Activated CD4-positive, alpha-beta memory T cell treated with anti-CD3 and anti-CD28 coated beads, Interleukin-2, amount 10 ng/mL, durations not matched to agents 7 days and 5 days (primary cell): Measurements from ENCODE around the gene NR3C1. TPM values are rescaled to one million over a fixed set of nuclear protein-coding genes. Genes with fewer than 3 reads are reported as not detected.

Experiments
- CTCF ChIA-PET: fragments of 350-600 bp; sonication (Branson Sonifier 250); formaldehyde crosslinking; loops from one replicate; lab custom pipeline; 2021; ENCODE audit warnings: antibody characterized with exemption, inconsistent platforms; lab: Charles Lee
- POLR2A ChIA-PET: fragments of 350-600 bp; sonication (Branson Sonifier 250); formaldehyde crosslinking; loops from one replicate; lab custom pipeline; 2021; ENCODE audit warnings: antibody characterized with exemption; lab: Charles Lee
- DNase-seq: peaks from one replicate; pipeline ENCODE4 v3.0.0-alpha.2; 2020
- H3K27ac Mint-ChIP-seq: one replicate; pipeline ENCODE4 v1.8.0; 2021; ENCODE audit warnings: mild to moderate bottlenecking, mixed read lengths
- H3K27me3 Mint-ChIP-seq: one replicate; pipeline ENCODE4 v1.8.0; 2021; ENCODE audit warnings: mixed read lengths
- H3K36me3 Mint-ChIP-seq: one replicate; pipeline ENCODE4 v1.8.0; 2021; ENCODE audit warnings: low read depth, mixed read lengths
- H3K4me1 Mint-ChIP-seq: one replicate; pipeline ENCODE4 v1.8.0; 2021; ENCODE audit warnings: mixed read lengths
- H3K4me3 Mint-ChIP-seq: one replicate; pipeline ENCODE4 v1.8.0; 2021; ENCODE audit warnings: mild to moderate bottlenecking, mixed read lengths
- H3K9me3 Mint-ChIP-seq: one replicate; pipeline ENCODE4 v1.8.0; 2021; ENCODE audit warnings: mixed read lengths
- total RNA-seq, 2 experiments: library from RNA; stranded (reverse); gene quantifications; one replicate each; pipeline ENCODE4 v1.2.3, GENCODE V29; 2021

Gene NR3C1
- total RNA-seq, 2 experiments from 2014 or later = 79.3 to 81.6 TPM

DNA sequence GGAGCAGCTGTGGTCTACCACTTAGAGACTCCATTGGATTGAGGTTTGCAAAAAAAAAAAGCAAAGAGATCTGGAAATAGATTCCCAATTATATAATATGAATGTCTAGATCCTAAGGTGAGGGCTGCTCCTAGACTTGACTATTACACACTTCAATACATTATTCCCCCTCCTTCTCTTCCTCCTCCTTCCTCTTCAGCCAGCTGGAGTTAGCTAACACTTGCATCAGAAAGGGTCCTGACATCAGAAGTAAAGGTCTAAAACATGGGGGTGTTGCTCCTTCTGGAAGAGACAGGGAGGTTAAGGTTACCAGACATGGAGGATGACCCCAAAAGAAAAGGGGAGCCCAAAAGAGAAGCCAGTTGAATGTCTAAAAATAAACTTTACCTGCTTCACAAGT lies 12.9 kb upstream of the NR3C1 start:
- H3K4me3 Mint-ChIP-seq = no peak overlapping the region
- ChIA-PET CTCF (no interaction called here), POLR2A (interaction anchor here (1.2 to 1.7 kb wide), 3 partner anchors 11 to 18 kb away, joined by 3 to 4 read pairs (median 4); no protein-coding TSS in a partner anchor)
- H3K27me3 Mint-ChIP-seq = no peaks in the 10 kb centered on the region
- H3K27ac Mint-ChIP-seq = no peak overlapping the region
- H3K4me1 Mint-ChIP-seq = peaks cover 39% of the 10 kb centered on the region
- DNase-seq = no peak
- no peaks in the 10 kb centered on the region for H3K36me3 Mint-ChIP-seq
- no peaks in the 10 kb centered on the region for H3K9me3 Mint-ChIP-seq

DNA sequence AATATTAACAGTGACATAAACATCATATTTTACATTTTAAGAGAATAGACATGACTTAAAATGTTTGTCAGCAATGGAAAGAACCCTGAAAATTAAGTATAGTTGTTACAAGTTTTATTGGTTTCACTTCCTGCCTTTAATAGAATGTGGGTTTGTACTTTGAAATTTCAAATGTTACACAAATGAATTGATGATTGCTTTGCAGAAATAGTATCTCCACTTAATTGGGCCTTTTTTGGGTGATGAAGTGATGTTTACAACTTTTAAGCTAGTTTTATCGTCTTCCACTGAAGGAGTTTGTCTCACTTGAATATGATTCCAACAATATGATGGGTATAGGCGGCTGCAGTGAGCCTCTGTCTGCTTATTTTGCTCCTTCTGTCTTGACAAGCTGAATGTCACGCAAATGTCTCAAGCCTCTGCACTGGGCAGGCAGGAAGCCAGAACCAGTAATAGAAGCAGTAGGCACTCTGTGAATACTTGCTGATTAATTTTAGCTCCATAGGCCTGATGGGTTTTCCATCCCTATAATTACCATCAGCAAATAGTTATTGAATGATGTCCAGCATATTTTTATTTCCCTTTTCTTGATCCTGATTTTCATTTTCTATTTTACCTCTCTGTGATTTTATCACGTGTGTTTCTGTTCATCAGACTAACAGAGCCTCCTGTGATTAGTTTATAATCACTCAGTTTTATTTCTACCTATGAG lies 10.6 kb upstream of the NR3C1 start:
- H3K27me3 Mint-ChIP-seq = no peaks in the 10 kb centered on the region
- peak overlapping the region; percentile 65 for H3K27ac Mint-ChIP-seq
- H3K4me3 Mint-ChIP-seq = peak overlapping the region; percentile 2
- ChIA-PET CTCF (interaction anchor here (0.9 to 1.5 kb wide), 4 partner anchors 11 to 414 kb away, joined by 3 to 5 read pairs (median 4); partner anchors contain the start of gene NR3C1), POLR2A (interaction anchor here (1.5 to 3.7 kb wide), 3 partner anchors 10 to 20 kb away, joined by 6 to 27 read pairs (median 6); partner anchors contain the start of gene NR3C1)
- no peaks in the 10 kb centered on the region for H3K36me3 Mint-ChIP-seq
- no peak for DNase-seq
- no peaks in the 10 kb centered on the region for H3K9me3 Mint-ChIP-seq
- peaks cover 53% of the 10 kb centered on the region for H3K4me1 Mint-ChIP-seq

GRCh38 chr5:143412661-143413342 lies 9.3 kb upstream of the NR3C1 start:
- ChIA-PET POLR2A (interaction anchor here (1.8 to 3.7 kb wide), 2 partner anchors 9 to 21 kb away, joined by 6 to 27 read pairs; partner anchors contain the start of gene NR3C1), CTCF (interaction anchor here (0.9 to 1.5 kb wide), 4 partner anchors 9 to 415 kb away, joined by 3 to 5 read pairs (median 4); partner anchors contain the start of gene NR3C1)
- Mint-ChIP-seq H3K4me1 (peaks cover 44% of the 10 kb centered on the region), H3K36me3 (no peaks in the 10 kb centered on the region), H3K9me3 (no peaks in the 10 kb centered on the region), H3K4me3 (no peak overlapping the region), H3K27ac (no peak overlapping the region), H3K27me3 (no peaks in the 10 kb centered on the region)
- DNase-seq = no peak

DNA sequence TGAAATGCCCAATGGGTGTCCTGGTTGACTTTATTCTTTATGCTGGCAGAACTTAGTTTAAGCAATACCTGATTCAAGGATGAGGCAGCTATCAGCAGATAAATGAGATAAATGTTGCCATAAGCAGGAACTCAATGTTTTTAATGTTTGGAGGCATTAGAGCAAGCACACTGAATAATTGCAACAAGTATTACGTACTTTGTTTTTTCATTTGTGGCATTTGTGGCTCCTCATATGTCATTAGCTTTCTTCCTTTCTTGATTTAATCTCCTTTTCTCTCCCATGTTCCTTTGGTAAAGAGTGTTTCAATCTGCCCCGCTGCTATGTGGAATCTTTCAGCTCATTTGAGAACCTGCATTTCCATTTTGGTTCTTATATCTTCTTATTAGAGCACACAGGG lies 6.4 kb upstream of the NR3C1 start:
- peak overlapping the region; percentile 41 for H3K27ac Mint-ChIP-seq
- CTCF ChIA-PET = interaction anchor here (0.7 to 1.2 kb wide), 3 partner anchors 9 to 1718 kb away, joined by 3 read pairs; no protein-coding TSS in a partner anchor
- no peaks in the 10 kb centered on the region for H3K27me3 Mint-ChIP-seq
- peaks cover 19% of the 10 kb centered on the region for H3K36me3 Mint-ChIP-seq
- POLR2A ChIA-PET = interaction anchor here (1.0 to 1.6 kb wide), 4 partner anchors 25 to 408 kb away, joined by 3 to 4 read pairs (median 3); no protein-coding TSS in a partner anchor
- H3K9me3 Mint-ChIP-seq = peaks cover 2% of the 10 kb centered on the region
- no peak overlapping the region for H3K4me3 Mint-ChIP-seq
- peaks cover 60% of the 10 kb centered on the region for H3K4me1 Mint-ChIP-seq
- DNase-seq = no peak

DNA sequence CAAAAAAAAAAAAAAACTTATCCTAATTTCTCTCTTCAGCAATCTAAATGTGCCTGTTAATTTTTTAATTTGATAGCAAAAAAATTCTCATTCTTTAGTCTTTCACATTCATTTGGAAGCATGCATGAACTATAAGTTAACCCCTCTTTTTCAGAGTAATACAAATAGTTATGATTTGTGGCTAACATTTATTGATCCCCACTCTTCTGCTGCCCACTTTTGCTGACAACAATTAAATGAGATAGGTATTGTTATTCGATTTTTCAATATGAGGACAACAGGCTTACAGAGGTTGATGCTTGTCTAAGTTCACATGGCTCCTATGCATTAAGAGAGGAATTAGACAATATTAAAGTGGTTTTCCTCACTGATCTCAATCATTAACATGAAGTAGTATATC lies 2.9 kb upstream of the NR3C1 start:
- no peak for DNase-seq
- peaks cover 45% of the 10 kb centered on the region for H3K4me1 Mint-ChIP-seq
- H3K4me3 Mint-ChIP-seq = peak overlapping the region; percentile 45
- no peaks in the 10 kb centered on the region for H3K27me3 Mint-ChIP-seq
- ChIA-PET POLR2A (no interaction called here), CTCF (no interaction called here)
- peaks cover 2% of the 10 kb centered on the region for H3K9me3 Mint-ChIP-seq
- peak overlapping the region; percentile 66 for H3K27ac Mint-ChIP-seq
- H3K36me3 Mint-ChIP-seq = peaks cover 20% of the 10 kb centered on the region

- POLR2A ChIA-PET = interaction anchor here (3.1 to 3.4 kb wide), 2 partner anchors 8 to 402 kb away, joined by 27 to 80 read pairs; no protein-coding TSS in a partner anchor
- no peak for DNase-seq
- H3K4me3 Mint-ChIP-seq = peak overlapping the region; percentile 78
- H3K36me3 Mint-ChIP-seq = peaks cover 26% of the 10 kb centered on the region
- peaks cover 2% of the 10 kb centered on the region for H3K9me3 Mint-ChIP-seq
- H3K27me3 Mint-ChIP-seq = no peaks in the 10 kb centered on the region
- CTCF ChIA-PET = no interaction called here
- peak overlapping the region; percentile 97 for H3K27ac Mint-ChIP-seq
- H3K4me1 Mint-ChIP-seq = peaks cover 49% of the 10 kb centered on the region
Observed at GRCh38 chr5:143405849-143406098, 2.3 kb upstream of the NR3C1 start.

DNA sequence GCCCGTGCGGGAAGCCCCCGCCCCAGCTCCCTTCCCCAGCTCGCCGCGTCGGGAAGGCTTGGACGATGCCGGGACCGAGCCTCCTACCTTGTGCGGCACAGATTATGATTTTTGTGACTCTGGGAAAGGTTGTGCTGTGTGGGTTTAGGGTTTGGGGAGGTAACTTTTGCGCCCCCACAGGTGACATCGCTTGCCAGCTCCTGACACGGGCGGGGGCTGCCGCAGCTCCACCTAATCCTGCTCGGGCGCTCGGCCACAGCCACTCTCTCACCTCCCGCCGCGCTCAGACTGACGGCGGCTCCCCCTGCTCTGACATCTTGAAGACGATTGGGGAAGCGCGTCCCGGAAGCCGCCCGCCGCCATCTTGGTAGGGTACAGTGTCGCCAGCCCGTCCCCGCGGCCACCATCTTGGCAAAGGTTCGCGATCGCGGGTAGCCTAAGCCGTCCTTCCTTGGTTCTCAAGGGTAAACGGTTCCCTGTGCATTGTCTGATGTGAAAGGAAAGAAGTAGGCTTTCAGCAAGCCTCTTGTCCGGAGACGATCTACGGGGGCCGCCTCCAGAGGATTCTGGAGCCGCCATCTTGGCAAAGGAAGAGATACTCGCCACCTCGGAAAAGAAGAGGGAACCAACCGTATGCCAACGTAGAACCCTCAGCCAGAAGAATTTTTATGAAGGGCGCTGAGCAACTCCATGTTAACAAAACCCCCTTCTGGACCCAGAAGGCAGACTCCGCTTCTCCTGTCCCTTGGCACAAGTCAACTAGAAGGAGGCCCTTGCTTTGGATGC lies 1.8 kb upstream of the NR3C1 start:
- peak; percentile 88 for DNase-seq
- H3K4me1 Mint-ChIP-seq = peaks cover 50% of the 10 kb centered on the region
- H3K36me3 Mint-ChIP-seq = peaks cover 31% of the 10 kb centered on the region
- CTCF ChIA-PET = interaction anchor here (0.6 to 3.0 kb wide), 10 partner anchors 12 to 422 kb away, joined by 3 to 57 read pairs (median 6); no protein-coding TSS in a partner anchor
- H3K27me3 Mint-ChIP-seq = no peaks in the 10 kb centered on the region
- POLR2A ChIA-PET = interaction anchor here (0.9 to 3.4 kb wide), 28 partner anchors 9 to 787 kb away, joined by 3 to 80 read pairs (median 6); partner anchors contain the start of genes KCTD16 and YIPF5
- H3K9me3 Mint-ChIP-seq = peaks cover 2% of the 10 kb centered on the region
- H3K27ac Mint-ChIP-seq = peak overlapping the region; percentile 97
- peak overlapping the region; percentile 78 for H3K4me3 Mint-ChIP-seq

DNA sequence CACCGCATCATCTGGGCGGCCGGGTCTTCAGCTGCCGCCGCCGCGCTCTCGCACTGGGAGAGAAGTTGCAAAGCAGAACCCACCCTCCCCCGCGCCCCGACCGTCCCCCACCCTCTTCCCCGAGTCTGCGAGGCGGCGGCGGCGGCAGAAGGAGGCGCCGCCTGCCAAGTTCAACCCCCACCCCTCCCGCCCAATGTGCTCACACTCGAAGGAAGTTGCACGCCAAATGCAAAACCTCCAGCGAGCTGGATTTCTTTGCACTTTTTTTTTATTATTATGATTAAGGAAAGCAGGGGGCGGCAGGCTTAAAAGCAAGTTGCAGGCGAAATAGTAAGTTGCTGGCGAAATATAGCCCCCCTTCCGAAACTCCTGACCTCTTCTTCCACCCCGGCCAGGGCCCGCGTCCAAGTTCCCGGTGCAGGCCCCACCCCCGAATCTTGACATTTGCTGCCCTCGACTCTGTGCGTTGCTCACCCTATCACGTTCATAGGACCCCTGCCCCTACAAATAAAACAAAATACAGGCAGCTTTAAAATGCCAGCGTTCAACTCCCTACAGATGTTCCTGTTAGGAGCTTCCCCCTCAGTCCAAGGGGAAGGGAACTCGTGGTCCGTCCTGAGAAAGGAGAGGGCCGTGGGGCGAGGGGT lies 1.1 kb upstream of the NR3C1 start:
- ChIA-PET POLR2A (interaction anchor here (0.8 to 3.4 kb wide), 38 partner anchors 8 to 788 kb away, joined by 3 to 80 read pairs (median 4); partner anchors contain the start of genes KCTD16 and YIPF5), CTCF (interaction anchor here (0.6 to 3.0 kb wide), 21 partner anchors 11 to 787 kb away, joined by 3 to 57 read pairs (median 4); no protein-coding TSS in a partner anchor)
- peak; percentile 73 for DNase-seq
- Mint-ChIP-seq H3K9me3 (peaks cover 2% of the 10 kb centered on the region), H3K27ac (peak overlapping the region; percentile 97), H3K36me3 (peaks cover 38% of the 10 kb centered on the region), H3K4me1 (peaks cover 50% of the 10 kb centered on the region), H3K4me3 (peak overlapping the region; percentile 78), H3K27me3 (no peaks in the 10 kb centered on the region)

DNA sequence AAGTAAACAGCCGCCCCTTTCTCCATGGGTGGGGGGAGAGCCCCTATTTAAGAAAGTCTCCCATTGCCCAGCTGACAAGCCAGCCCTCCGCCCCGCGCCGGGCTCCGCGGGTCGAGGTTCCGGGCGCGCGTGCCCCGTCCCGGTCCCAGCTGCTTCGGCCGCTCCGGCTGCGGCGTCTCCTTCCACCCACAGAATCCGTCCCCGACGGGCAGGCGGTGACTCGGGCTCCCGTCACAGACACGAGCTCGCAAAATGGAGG lies 223 bp downstream of the NR3C1 start:
- Mint-ChIP-seq H3K36me3 (peaks cover 50% of the 10 kb centered on the region), H3K27ac (peak overlapping the region; percentile 79), H3K27me3 (no peaks in the 10 kb centered on the region), H3K4me3 (peak overlapping the region; percentile 75), H3K9me3 (peaks cover 2% of the 10 kb centered on the region), H3K4me1 (peaks cover 60% of the 10 kb centered on the region)
- no peak for DNase-seq
- POLR2A ChIA-PET = interaction anchor here (0.6 to 3.4 kb wide), 24 partner anchors 8 to 784 kb away, joined by 3 to 80 read pairs (median 6); partner anchors contain the start of genes KCTD16 and YIPF5
- CTCF ChIA-PET = interaction anchor here (0.7 to 3.0 kb wide), 17 partner anchors 10 to 788 kb away, joined by 3 to 57 read pairs (median 4); no protein-coding TSS in a partner anchor

DNA sequence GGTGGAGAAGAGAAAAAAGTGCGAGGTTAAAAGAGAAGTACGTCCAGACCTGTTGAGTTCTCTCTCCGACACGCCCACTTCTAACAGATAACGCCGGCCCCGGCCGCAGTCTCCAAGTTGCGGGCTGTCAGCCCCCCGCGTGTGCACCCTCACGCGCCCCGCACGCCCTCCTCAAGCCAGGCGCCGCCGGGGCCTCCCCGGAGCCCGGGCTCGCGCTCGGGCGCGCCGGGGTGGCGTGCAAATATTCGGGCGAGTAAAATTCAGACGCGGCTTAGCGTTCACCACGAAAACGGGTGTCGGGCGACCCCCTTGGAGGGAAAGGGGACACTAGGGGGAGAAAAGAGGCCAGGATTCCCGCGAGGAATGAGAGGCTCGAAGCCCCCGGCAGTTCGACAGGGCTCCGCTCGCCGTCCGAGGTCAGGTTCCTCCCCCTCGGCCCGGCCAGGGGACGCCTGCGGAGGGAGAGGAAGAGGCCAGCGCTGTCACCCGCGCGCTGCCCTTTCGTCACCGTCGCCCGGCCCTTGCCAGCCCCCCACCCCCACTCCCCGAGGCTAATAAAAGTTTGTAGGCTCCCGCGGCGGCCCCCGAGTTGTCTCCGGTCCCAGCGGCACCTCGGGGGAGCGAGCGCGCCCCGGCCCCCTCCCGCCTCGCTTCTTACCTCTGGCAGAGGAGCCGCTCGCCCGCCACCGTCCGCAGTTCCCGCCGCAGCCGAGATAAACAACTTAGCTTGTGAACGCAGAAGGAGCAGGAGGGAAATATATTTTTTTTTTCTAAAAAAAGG lies 743 bp downstream of the NR3C1 start:
- Mint-ChIP-seq H3K4me1 (peaks cover 60% of the 10 kb centered on the region), H3K4me3 (peak overlapping the region; percentile 75), H3K27me3 (no peaks in the 10 kb centered on the region), H3K27ac (peak overlapping the region; percentile 73), H3K36me3 (peaks cover 50% of the 10 kb centered on the region), H3K9me3 (peaks cover 2% of the 10 kb centered on the region)
- peak; percentile 64 for DNase-seq
- POLR2A ChIA-PET = interaction anchor here (0.6 to 3.4 kb wide), 22 partner anchors 9 to 785 kb away, joined by 3 to 80 read pairs (median 6); partner anchors contain the start of genes KCTD16 and YIPF5
- CTCF ChIA-PET = interaction anchor here (0.7 to 3.0 kb wide), 16 partner anchors 10 to 488 kb away, joined by 3 to 57 read pairs (median 4); no protein-coding TSS in a partner anchor

DNA sequence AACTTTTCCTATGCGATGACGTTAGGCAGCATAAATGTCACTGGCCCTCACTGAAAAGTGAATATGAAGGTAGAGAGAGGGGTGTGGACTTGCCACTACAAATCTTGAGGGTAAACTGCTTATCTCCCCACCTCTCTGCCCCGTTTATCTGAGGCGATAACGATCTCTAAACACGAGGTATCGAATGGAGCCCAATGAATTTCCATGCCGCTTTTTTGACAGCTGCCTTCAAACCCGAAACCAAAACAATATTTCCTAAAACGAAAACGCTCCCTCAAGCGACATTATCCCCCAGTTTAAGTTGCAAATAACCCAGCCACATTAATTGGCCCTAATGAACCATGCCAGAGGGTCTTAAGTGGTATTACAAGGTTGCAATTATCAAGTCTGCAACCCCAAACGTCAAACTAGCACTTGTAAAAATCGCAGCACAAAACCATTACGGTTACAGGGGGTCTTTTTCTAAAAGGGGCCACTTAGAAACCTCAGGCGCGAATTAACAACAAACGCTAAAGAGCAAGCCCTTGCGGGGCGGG lies 1.4 kb downstream of the NR3C1 start:
- Mint-ChIP-seq H3K4me1 (peaks cover 61% of the 10 kb centered on the region), H3K4me3 (peak overlapping the region; percentile 75), H3K36me3 (peaks cover 46% of the 10 kb centered on the region), H3K27me3 (no peaks in the 10 kb centered on the region), H3K27ac (peak overlapping the region; percentile 58), H3K9me3 (peaks cover 2% of the 10 kb centered on the region)
- DNase-seq = peak; percentile 23
- POLR2A ChIA-PET = interaction anchor here (0.7 to 2.8 kb wide), 4 partner anchors 13 to 400 kb away, joined by 4 to 11 read pairs (median 6); no protein-coding TSS in a partner anchor
- CTCF ChIA-PET = interaction anchor here (1.3 to 1.9 kb wide), 2 partner anchors 213 to 689 kb away, joined by 4 to 5 read pairs; no protein-coding TSS in a partner anchor
